Caco-2 (cell line): ENCODE data around the gene SNRNP40. TPM values are rescaled to one million over a fixed set of nuclear protein-coding genes. Genes with fewer than 3 reads are reported as not detected.

Experiments
- BruUV-seq: library from RNA; stranded (reverse); fragments of 400-500 nt; replicated peaks from 2 replicates; lab custom pipeline; 2021; lab: Mats Ljungman, UMichigan
- CTCF ChIA-PET: fragments of 300-600 bp; sonication (Branson Sonifier 250); formaldehyde crosslinking; loops from one replicate; lab custom pipeline; 2022; ENCODE audit warnings: antibody characterized with exemption; lab: Charles Lee
- POLR2A ChIA-PET: fragments of 300-600 bp; sonication (Branson Sonifier 250); formaldehyde crosslinking; loops from one replicate; lab custom pipeline; 2022; ENCODE audit warnings: antibody characterized with exemption; lab: Charles Lee
- DNase-seq, 2 experiments: peaks; one replicate each; pipeline versions ENCODE4 v3.0.0 to v3.0.0-alpha.2; 2020 to 2022
- H3K27me3 ChIP-seq: replicated peaks from 2 replicates; pipeline ENCODE4 v1.6.0; 2011; ENCODE audit warnings: low read length; ENCODE audit not compliant: control insufficient read depth, insufficient read depth
- H3K36me3 ChIP-seq: 2 replicates; pipeline ENCODE4 v1.5.1; 2011; ENCODE audit warnings: low read length; ENCODE audit not compliant: control insufficient read depth, insufficient read depth
- H3K4me1 ChIP-seq: fragments of 250-450 bp; sonication (Bioruptor Pico); 2 replicates; pipeline ENCODE4 v1.5.1; 2020; ENCODE audit warnings: mild to moderate bottlenecking
- H3K4me3 ChIP-seq: 2 replicates; pipeline ENCODE4 v1.5.1; 2011; ENCODE audit warnings: low read depth, mild to moderate bottlenecking, control low read depth, low read length
- H3K9me3 ChIP-seq: fragments of 250-450 bp; sonication (Bioruptor Pico); 2 replicates; pipeline ENCODE4 v1.5.1; 2020; ENCODE audit warnings: mild to moderate bottlenecking, moderate library complexity
- H3K27ac Mint-ChIP-seq: one replicate; pipeline ENCODE4 v1.8.0; 2022; ENCODE audit warnings: mixed read lengths; ENCODE audit not compliant: unreplicated experiment
- H3K27me3 Mint-ChIP-seq: one replicate; pipeline ENCODE4 v1.8.0; 2022; ENCODE audit warnings: mixed read lengths; ENCODE audit not compliant: insufficient read depth, unreplicated experiment
- H3K36me3 Mint-ChIP-seq: one replicate; pipeline ENCODE4 v1.8.0; 2022; ENCODE audit warnings: mild to moderate bottlenecking, mixed read lengths; ENCODE audit not compliant: insufficient read depth, unreplicated experiment
- H3K4me1 Mint-ChIP-seq: one replicate; pipeline ENCODE4 v1.8.0; 2022; ENCODE audit warnings: low read depth, mixed read lengths; ENCODE audit not compliant: unreplicated experiment
- H3K4me3 Mint-ChIP-seq: one replicate; pipeline ENCODE4 v1.8.0; 2022; ENCODE audit warnings: mild to moderate bottlenecking, moderate library complexity, mixed read lengths; ENCODE audit not compliant: unreplicated experiment
- H3K9me3 Mint-ChIP-seq: one replicate; pipeline ENCODE4 v1.8.0; 2022; ENCODE audit warnings: mixed read lengths; ENCODE audit not compliant: unreplicated experiment
- intact Hi-C: fragments of 100-400 bp; cut with micrococcal nuclease; formaldehyde crosslinking; loops from one replicate; pipeline ENCODE4 v1.10.0; 2022; ENCODE audit not compliant: unreplicated experiment
- total RNA-seq: library from RNA; stranded (reverse); gene quantifications from 2 replicates; pipeline ENCODE4 v1.2.3, GENCODE V29; 2022
- TF ChIP-seq, protein P1 (sequence below), 2 experiments: fragments of 200-600 bp in 1 of 2; IDR thresholded peaks; 1 replicate in 1 of 2; 2 replicates in 1 of 2; pipeline versions ENCODE4 v1.5.1 to v1.8.0; 2011 to 2022; ENCODE audit warnings: antibody characterized with exemption in 1 of 2, control low read depth in 1 of 2, inconsistent platforms in 1 of 2, low read depth in 1 of 2, low read length in 1 of 2, mild to moderate bottlenecking in 1 of 2, moderate library complexity in 1 of 2; ENCODE audit not compliant: insufficient read depth in 1 of 2, severe bottlenecking in 1 of 2, unreplicated experiment in 1 of 2

The SNRNP40 gene
- total RNA-seq, 1 experiment from 2014 or later: 49.5 TPM

DNA sequence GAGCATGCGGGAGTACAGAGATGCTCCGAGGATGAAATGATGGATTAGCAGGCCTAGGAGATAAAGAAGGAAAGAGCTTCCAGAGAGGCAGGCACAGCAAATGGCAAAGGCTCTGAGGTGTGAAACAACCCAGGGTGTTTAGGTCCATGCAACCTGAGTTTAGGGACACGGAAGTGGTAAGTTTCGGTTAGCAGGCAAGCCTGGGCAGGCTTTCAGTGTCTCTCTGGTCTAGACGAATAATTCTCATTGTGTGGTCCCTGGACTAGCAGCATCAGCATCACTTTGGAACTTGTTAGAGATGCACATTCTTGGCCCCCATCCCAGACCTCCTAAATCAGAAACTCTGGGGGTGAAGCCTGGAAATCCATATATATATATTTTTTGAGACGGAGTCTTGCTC is 75.5 kb downstream of the SNRNP40 start:
- Mint-ChIP-seq H3K27ac (no peak overlapping the region), H3K9me3 (no peaks in the 10 kb centered on the region), H3K27me3 (no peaks in the 10 kb centered on the region), H3K4me1 (no peaks in the 10 kb centered on the region), H3K36me3 (no peaks in the 10 kb centered on the region), H3K4me3 (no peak overlapping the region)
- no peak for DNase-seq
- POLR2A ChIA-PET: no interaction called here
- Histone ChIP-seq H3K36me3 (no peaks in the 10 kb centered on the region), H3K4me3 (no peak overlapping the region), H3K4me1 (no peaks in the 10 kb centered on the region), H3K9me3 (no peaks in the 10 kb centered on the region), H3K27me3 (no peaks in the 10 kb centered on the region)
- intact Hi-C loops: no loop called here
- CTCF ChIA-PET: no interaction called here
- no TSS peak for BruUV-seq
- TF ChIP-seq, protein P1, sequence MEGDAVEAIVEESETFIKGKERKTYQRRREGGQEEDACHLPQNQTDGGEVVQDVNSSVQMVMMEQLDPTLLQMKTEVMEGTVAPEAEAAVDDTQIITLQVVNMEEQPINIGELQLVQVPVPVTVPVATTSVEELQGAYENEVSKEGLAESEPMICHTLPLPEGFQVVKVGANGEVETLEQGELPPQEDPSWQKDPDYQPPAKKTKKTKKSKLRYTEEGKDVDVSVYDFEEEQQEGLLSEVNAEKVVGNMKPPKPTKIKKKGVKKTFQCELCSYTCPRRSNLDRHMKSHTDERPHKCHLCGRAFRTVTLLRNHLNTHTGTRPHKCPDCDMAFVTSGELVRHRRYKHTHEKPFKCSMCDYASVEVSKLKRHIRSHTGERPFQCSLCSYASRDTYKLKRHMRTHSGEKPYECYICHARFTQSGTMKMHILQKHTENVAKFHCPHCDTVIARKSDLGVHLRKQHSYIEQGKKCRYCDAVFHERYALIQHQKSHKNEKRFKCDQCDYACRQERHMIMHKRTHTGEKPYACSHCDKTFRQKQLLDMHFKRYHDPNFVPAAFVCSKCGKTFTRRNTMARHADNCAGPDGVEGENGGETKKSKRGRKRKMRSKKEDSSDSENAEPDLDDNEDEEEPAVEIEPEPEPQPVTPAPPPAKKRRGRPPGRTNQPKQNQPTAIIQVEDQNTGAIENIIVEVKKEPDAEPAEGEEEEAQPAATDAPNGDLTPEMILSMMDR (IDR thresholded peaks at IDR 0.05; ENCODE audit: insufficient read depth in 1 of 2, low read depth in 1 of 2, low read length in 1 of 2, severe bottlenecking in 1 of 2, unreplicated experiment in 1 of 2): no peak

DNA sequence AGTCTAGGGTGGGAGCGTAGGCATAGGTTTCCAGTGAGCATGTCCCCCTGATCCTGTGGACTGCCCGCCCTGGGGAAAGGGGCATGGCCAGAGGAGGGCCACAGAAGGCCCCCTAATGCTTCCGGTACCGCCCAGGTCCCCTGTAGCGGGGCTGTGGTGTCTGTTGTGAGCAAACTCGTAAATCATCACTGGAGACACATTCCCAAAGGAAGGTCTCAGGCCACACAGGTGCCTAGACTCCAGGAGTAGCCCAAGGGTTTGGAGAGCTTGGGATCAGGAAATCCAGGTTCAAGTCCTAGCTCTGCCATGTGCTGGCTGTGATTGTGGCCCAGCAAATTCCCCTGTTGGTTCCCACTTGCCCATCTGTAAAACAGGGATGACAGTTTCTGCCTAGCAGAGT is 77.1 kb downstream of the SNRNP40 start:
- DNase-seq: no peak
- Histone ChIP-seq H3K9me3 (no peaks in the 10 kb centered on the region), H3K27me3 (no peaks in the 10 kb centered on the region), H3K36me3 (no peaks in the 10 kb centered on the region), H3K4me3 (no peak overlapping the region), H3K4me1 (no peaks in the 10 kb centered on the region)
- no peak overlapping the region for H3K4me3 Mint-ChIP-seq
- no peak overlapping the region for H3K27ac Mint-ChIP-seq
- no TSS peak for BruUV-seq
- ChIA-PET CTCF (interaction anchor here (0.6 kb wide), 1 partner anchor 64 kb away, joined by 3 read pairs; no protein-coding TSS in a partner anchor), POLR2A (no interaction called here)
- no peaks in the 10 kb centered on the region for H3K27me3 Mint-ChIP-seq
- no peaks in the 10 kb centered on the region for H3K9me3 Mint-ChIP-seq
- no peaks in the 10 kb centered on the region for H3K36me3 Mint-ChIP-seq
- intact Hi-C loops: no loop called here
- no peaks in the 10 kb centered on the region for H3K4me1 Mint-ChIP-seq
- TF ChIP-seq, protein P1 (IDR thresholded peaks at IDR 0.05; ENCODE audit: insufficient read depth in 1 of 2, low read depth in 1 of 2, low read length in 1 of 2, severe bottlenecking in 1 of 2, unreplicated experiment in 1 of 2): no peak

DNA sequence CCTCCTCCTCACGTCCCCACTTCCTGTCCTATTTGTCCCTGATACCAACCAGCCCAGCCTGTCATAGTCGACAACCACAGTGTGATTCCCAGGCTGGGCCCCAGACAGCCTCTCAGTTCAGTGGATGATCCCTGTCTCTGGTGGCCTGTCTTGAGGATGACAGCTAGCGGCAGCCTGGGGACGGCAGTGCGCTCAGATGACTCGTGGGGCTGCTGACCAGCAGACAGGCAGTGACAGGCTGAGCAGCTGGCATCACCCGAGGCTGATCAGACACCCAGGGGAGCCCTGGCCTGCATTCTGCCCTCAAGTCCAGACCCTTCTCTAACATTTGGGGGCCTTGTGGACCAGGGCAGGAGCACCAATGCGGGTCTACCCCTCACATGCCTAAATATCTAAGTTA is 77.9 kb downstream of the SNRNP40 start:
- Histone ChIP-seq H3K27me3 (no peaks in the 10 kb centered on the region), H3K4me1 (no peaks in the 10 kb centered on the region), H3K4me3 (no peak overlapping the region), H3K9me3 (no peaks in the 10 kb centered on the region), H3K36me3 (no peaks in the 10 kb centered on the region)
- no peaks in the 10 kb centered on the region for H3K4me1 Mint-ChIP-seq
- TF ChIP-seq, protein P1 (IDR thresholded peaks at IDR 0.05; ENCODE audit: insufficient read depth in 1 of 2, low read depth in 1 of 2, low read length in 1 of 2, severe bottlenecking in 1 of 2, unreplicated experiment in 1 of 2): no peak
- ChIA-PET POLR2A (no interaction called here), CTCF (no interaction called here)
- H3K4me3 Mint-ChIP-seq: no peak overlapping the region
- no peaks in the 10 kb centered on the region for H3K9me3 Mint-ChIP-seq
- no peaks in the 10 kb centered on the region for H3K36me3 Mint-ChIP-seq
- intact Hi-C loops: no loop called here
- no TSS peak for BruUV-seq
- H3K27me3 Mint-ChIP-seq: no peaks in the 10 kb centered on the region
- DNase-seq: no peak
- no peak overlapping the region for H3K27ac Mint-ChIP-seq
